Stomach (tissue), 9 donors: ENCODE results near the gene ABCA13. TPM values are rescaled to one million over a fixed set of nuclear protein-coding genes. Genes with fewer than 3 reads are reported as not detected.

ENCODE experiments used
- DNase-seq, 2 donors: peaks; one replicate each; pipeline versions ENCODE4 v3.0.0 to v3.0.0-alpha.2; 2013 to 2019
- H3K27ac ChIP-seq, 5 donors: fragments of 200-600 bp in 4 of 5; sonication (generic) in 4 of 5; one replicate each; pipeline ENCODE4 v1.5.1; 2013 to 2019; ENCODE audit warnings: mild to moderate bottlenecking in 1 of 5, moderate library complexity in 1 of 5
- H3K27me3 ChIP-seq, 3 donors: fragments of 200-600 bp; sonication (generic); one replicate each; pipeline ENCODE4 v1.5.1; 2017 to 2019; ENCODE audit warnings: mixed run types in 1 of 3
- H3K36me3 ChIP-seq, 4 donors: fragments of 200-600 bp; sonication (generic); 1 replicate in 3 of 4; 2 replicates in 1 of 4; pipeline ENCODE4 v1.5.1; 2016 to 2019
- H3K4me1 ChIP-seq, 4 donors: fragments of 200-600 bp; sonication (generic); one replicate each; pipeline ENCODE4 v1.5.1; 2016 to 2019
- H3K4me3 ChIP-seq, 4 donors: fragments of 200-600 bp; sonication (generic) in 3 of 4; one replicate each; pipeline ENCODE4 v1.5.1; 2016 to 2019; ENCODE audit warnings: mild to moderate bottlenecking in 1 of 4
- H3K9me3 ChIP-seq, 4 donors: fragments of 200-600 bp; sonication (generic); one replicate each; pipeline ENCODE4 v1.5.1; 2016 to 2019
- CTCF ChIP-seq, 7 experiments: fragments of 450-650 bp in 4 of 7; fragments of 200-600 bp in 3 of 7; sonication (generic) in 3 of 7; IDR thresholded peaks; one replicate each; pipeline ENCODE4 v1.5.1; 2016 to 2019; ENCODE audit warnings: antibody characterized with exemption in 7 of 7, control low read depth in 2 of 7, mild to moderate bottlenecking in 1 of 7
- EP300 ChIP-seq: sonication (generic); formaldehyde crosslinking; IDR thresholded peaks from one replicate; pipeline ENCODE4 v1.6.1; 2017; ENCODE audit warnings: antibody characterized with exemption
- POLR2A ChIP-seq, 4 donors: fragments of 450-650 bp; IDR thresholded peaks; one replicate each; pipeline ENCODE4 v1.6.1; 2016; ENCODE audit warnings: antibody characterized with exemption in 4 of 4, control low read depth in 2 of 4, mild to moderate bottlenecking in 1 of 4, moderate library complexity in 1 of 4
- POLR2AphosphoS5 ChIP-seq, 3 donors: sonication (generic); formaldehyde crosslinking; IDR thresholded peaks; one replicate each; pipeline ENCODE4 v1.6.1; 2016; ENCODE audit warnings: antibody characterized with exemption in 3 of 3
- WGBS, 5 donors: extraction: QIAGEN DNeasy Blood & Tissue Kit in 3 of 5; methylation state at CpG; one replicate each; pipeline versions ENCODE4 v1.1.5 to v1.1.7; 2013 to 2018; 5-methylcytosine and 5-hydroxymethylcytosine counted together
- intact Hi-C: fragments of 100-400 bp; cut with DNase I; formaldehyde crosslinking; loops from one replicate; pipeline ENCODE4 v1.15.1; 2023; ENCODE audit warnings: low total_unique reads
- polyA plus RNA-seq, 3 donors: library from polyadenylated mRNA; stranded (reverse); fragments of 200-250 nt; gene quantifications; one replicate each; pipeline ENCODE4 v1.2.3, GENCODE V29; 2013
- total RNA-seq, 5 donors: library from RNA; depleted of rRNA; stranded (reverse); fragments of >200 nt; gene quantifications; one replicate each; pipeline versions ENCODE4 v1.1.0 to v1.2.3, GENCODE V29; 2014 to 2016
- donor health status: healthy with polysubstance abuse.
- donor health status: Bipolar disorder and iron deficiency.
- donor health status: healthy.

The ABCA13 gene
- total and polyA plus RNA-seq, 8 donors = under 0.01 to 0.92 (median 0.50) TPM; not detected in 5

- Histone ChIP-seq H3K4me1 (peaks cover 0 to 17% (median 10%) of the 10 kb centered on the region in 4 donors), H3K27ac (no peak overlapping the region), H3K27me3 (no peaks in the 10 kb centered on the region), H3K36me3 (no peaks in the 10 kb centered on the region), H3K9me3 (peaks cover 0 to 4% (median 0%) of the 10 kb centered on the region in 4 donors), H3K4me3 (no peak overlapping the region)
- intact Hi-C loops = no loop called here
- 62 to 77% (median 67%) methylated on average over 3 of the region's 3 CpGs for WGBS, 5 donors
- TF ChIP-seq EP300 (no peak), POLR2AphosphoS5 (IDR thresholded peaks at IDR 0.05) (no peak), POLR2A (IDR thresholded peaks at IDR 0.05) (no peak), CTCF (IDR thresholded peaks at IDR 0.05) (no peak)
- DNase-seq = no peak
Measured at GRCh38 chr7:48139459-48139858, 31.8 kb upstream of the ABCA13 start.

GRCh38 chr7:48140001-48140681, 31.1 kb upstream of the ABCA13 start:
- H3K36me3 ChIP-seq = no peaks in the 10 kb centered on the region
- peaks cover 0 to 4% (median 0%) of the 10 kb centered on the region in 4 donors for H3K9me3 ChIP-seq
- peak in 1 of 2 donors; percentile 22 for DNase-seq
- H3K27me3 ChIP-seq = no peaks in the 10 kb centered on the region
- H3K4me3 ChIP-seq = no peak overlapping the region
- intact Hi-C loops = no loop called here
- peaks cover 0 to 17% (median 10%) of the 10 kb centered on the region in 4 donors for H3K4me1 ChIP-seq
- no peak overlapping the region for H3K27ac ChIP-seq
- TF ChIP-seq EP300 (no peak), POLR2AphosphoS5 (IDR thresholded peaks at IDR 0.05) (no peak), CTCF (IDR thresholded peaks at IDR 0.05) (no peak), POLR2A (IDR thresholded peaks at IDR 0.05) (no peak)
- WGBS, 5 donors = 62 to 82% (median 70%) methylated on average over 7 of the region's 7 CpGs

GRCh38 chr7:48141521-48141920, 29.7 kb upstream of the ABCA13 start:
- Histone ChIP-seq H3K27me3 (no peaks in the 10 kb centered on the region), H3K4me1 (peaks cover 0 to 17% (median 10%) of the 10 kb centered on the region in 4 donors), H3K9me3 (peaks cover 0 to 4% (median 0%) of the 10 kb centered on the region in 4 donors), H3K36me3 (no peaks in the 10 kb centered on the region), H3K27ac (no peak overlapping the region), H3K4me3 (no peak overlapping the region)
- TF ChIP-seq POLR2A (IDR thresholded peaks at IDR 0.05) (no peak), EP300 (no peak), POLR2AphosphoS5 (IDR thresholded peaks at IDR 0.05) (no peak), CTCF (IDR thresholded peaks at IDR 0.05) (no peak)
- 31 to 76% (median 50%) methylated on average over 1 of the region's 1 CpG for WGBS, 5 donors
- intact Hi-C loops = no loop called here
- no peak for DNase-seq

GRCh38 chr7:48144291-48144768, 26.9 kb upstream of the ABCA13 start:
- Histone ChIP-seq H3K36me3 (no peaks in the 10 kb centered on the region), H3K27ac (no peak overlapping the region), H3K4me1 (peaks cover 0 to 17% (median 10%) of the 10 kb centered on the region in 4 donors), H3K27me3 (no peaks in the 10 kb centered on the region), H3K4me3 (no peak overlapping the region), H3K9me3 (peaks cover 0 to 4% (median 0%) of the 10 kb centered on the region in 4 donors)
- TF ChIP-seq EP300 (no peak), POLR2AphosphoS5 (IDR thresholded peaks at IDR 0.05) (no peak), CTCF (IDR thresholded peaks at IDR 0.05) (no peak), POLR2A (IDR thresholded peaks at IDR 0.05) (no peak)
- DNase-seq = peak in 1 of 2 donors; percentile 63
- WGBS, 5 donors = 37 to 42% (median 39%) methylated on average over 4 of the region's 4 CpGs
- intact Hi-C loops = no loop called here
